Kidney (tissue), 14 donors: ENCODE results near the gene SLC23A1. TPM values are rescaled to one million over a fixed set of nuclear protein-coding genes. Genes with fewer than 3 reads are reported as not detected.
A peak's percentile ranks its signal among the peaks of the same experiment; 100 is the strongest.

Source experiments
- DNase-seq, 5 donors: peaks; one replicate each; pipeline ENCODE4 v3.0.0-alpha.2; 2013 to 2020
- FAIRE-seq: peaks from 2 replicates; lab custom pipeline; 2012; peaks lifted over from hg19 to GRCh38; lab: Jason Lieb, UNC
- H3K27ac ChIP-seq, 2 donors: one replicate each; pipeline ENCODE4 v1.7.0; 2013; ENCODE audit warnings: low read depth in 2 of 2, low read length in 2 of 2, inconsistent platforms in 1 of 2
- H3K27me3 ChIP-seq: one replicate; pipeline ENCODE4 v1.7.1; 2013; ENCODE audit warnings: low read length, inconsistent platforms; ENCODE audit not compliant: control insufficient read depth, insufficient read depth
- H3K36me3 ChIP-seq, 3 donors: one replicate each; pipeline versions ENCODE4 v1.7.0 to v1.7.1; 2013; ENCODE audit warnings: low read length in 3 of 3, control low read depth in 1 of 3, inconsistent platforms in 1 of 3; ENCODE audit not compliant: insufficient read depth in 3 of 3, control insufficient read depth in 2 of 3
- H3K4me1 ChIP-seq, 3 donors: one replicate each; pipeline versions ENCODE4 v1.7.0 to v1.7.1; 2013; ENCODE audit warnings: low read length in 3 of 3, inconsistent platforms in 1 of 3, low read depth in 1 of 3; ENCODE audit not compliant: control insufficient read depth in 2 of 3, insufficient read depth in 2 of 3
- H3K4me3 ChIP-seq, 3 donors: one replicate each; pipeline versions ENCODE4 v1.7.0 to v1.8.1; 2013; ENCODE audit warnings: low read length in 3 of 3, control low read depth in 1 of 3, inconsistent platforms in 1 of 3
- H3K9ac ChIP-seq, 3 donors: one replicate each; pipeline versions ENCODE4 v1.7.0 to v1.7.1; 2013; ENCODE audit warnings: low read length in 3 of 3, control low read depth in 1 of 3, inconsistent platforms in 1 of 3
- H3K9me3 ChIP-seq, 3 donors: one replicate each; pipeline versions ENCODE4 v1.7.0 to v1.7.1; 2013; ENCODE audit warnings: low read length in 3 of 3, control low read depth in 1 of 3, inconsistent platforms in 1 of 3; ENCODE audit not compliant: control insufficient read depth in 2 of 3, insufficient read depth in 1 of 3
- intact Hi-C: fragments of 100-400 bp; cut with DNase I; formaldehyde crosslinking; loops from one replicate; pipeline ENCODE4 v1.11.1; 2022
- polyA plus RNA-seq: library from polyadenylated mRNA; stranded (reverse); fragments of 350-450 nt; fragmentation: Illumina TruSeq; extraction: RNeasy Lipid Tissue Mini Kit (QIAGEN cat#74804); gene quantifications from one replicate; pipeline ENCODE4 v1.2.3, GENCODE V29; 2014; ENCODE audit warnings: low read depth, low replicate concordance; ENCODE audit not compliant: insufficient read depth
- total RNA-seq: library from RNA; stranded (reverse); fragmentation: NEBNext Ultra II Directional; extraction: Animal tissue kit (Norgen Biotek cat#: 25700); gene quantifications from one replicate; pipeline ENCODE4 v1.2.1, GENCODE V29; 2021
- TF ChIP-seq, protein P1 (sequence below): IDR thresholded peaks from 3 replicates; pipeline ENCODE4 v1.5.1; 2012; ENCODE audit warnings: mild to moderate bottlenecking, moderate library complexity, borderline replicate concordance; ENCODE audit not compliant: insufficient read depth; ENCODE audit errors: extremely low read depth
- donor health status: control.
- donor health status: control.
- donor health status: control.
- donor health status: control.
- donor health status: control.
- donor health status: DM: yes; HTN: yes; CAD: no.
- donor health status: Normal renal cell carcinoma (clear cell type).

The SLC23A1 gene
- total and polyA plus RNA-seq, 2 donors from 2014 or later, result 3.5 to 31.9 TPM

DNA sequence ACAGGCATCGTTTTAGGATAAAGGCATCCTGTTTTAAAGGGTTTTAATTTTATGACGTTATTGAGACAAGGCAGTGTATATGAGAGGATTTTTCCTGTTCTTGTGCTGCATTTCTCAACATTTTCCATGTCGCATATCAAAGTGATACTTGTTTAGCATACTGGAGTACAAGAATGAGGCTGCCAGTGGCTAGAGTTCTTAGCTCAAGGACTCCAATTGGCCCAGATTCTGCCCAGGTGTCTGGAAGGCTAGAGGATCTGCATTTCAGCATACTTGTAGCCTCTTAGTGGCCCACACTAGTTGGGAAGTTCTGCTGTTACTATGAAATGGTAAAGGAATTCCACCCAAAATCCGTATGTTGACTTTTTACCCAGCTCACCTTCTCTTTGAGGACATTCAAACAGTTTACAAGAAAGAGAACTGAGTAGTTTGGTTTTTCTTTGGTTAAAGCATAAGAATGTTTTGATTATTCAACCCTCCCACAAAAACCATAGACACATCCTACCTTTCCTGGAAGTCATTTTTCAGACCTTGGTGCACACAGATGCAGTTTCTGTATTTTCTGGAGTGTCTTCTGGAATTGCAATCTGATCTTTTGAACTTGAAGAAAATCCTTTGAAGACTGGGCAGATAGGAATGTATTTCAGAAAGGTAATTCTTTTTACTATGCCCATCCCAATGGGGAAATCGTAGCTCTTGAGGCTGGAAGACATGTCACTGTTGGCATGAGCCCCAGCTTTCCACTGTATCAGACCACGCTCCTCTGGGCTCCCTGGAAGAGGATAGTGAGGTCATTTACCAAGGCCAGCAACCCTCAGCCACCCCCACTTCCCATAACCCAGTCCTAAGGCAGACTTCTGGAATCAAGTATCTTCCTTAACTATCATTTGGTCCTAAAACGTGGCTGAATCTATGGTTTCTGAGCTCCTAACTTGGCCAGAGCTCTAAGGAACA lies 11.3 kb downstream of the SLC23A1 start:
- H3K4me1 ChIP-seq, result peaks cover 0 to 5% (median 0%) of the 10 kb centered on the region in 3 donors
- H3K4me3 ChIP-seq, result no peak overlapping the region
- DNase-seq (peak in 1 of 5 donors; percentile 6), FAIRE-seq (no peak)
- no peak overlapping the region for H3K27ac ChIP-seq
- H3K9me3 ChIP-seq, result no peaks in the 10 kb centered on the region
- intact Hi-C loops, result no loop called here
- H3K9ac ChIP-seq, result no peak overlapping the region
- TF ChIP-seq, protein P1, sequence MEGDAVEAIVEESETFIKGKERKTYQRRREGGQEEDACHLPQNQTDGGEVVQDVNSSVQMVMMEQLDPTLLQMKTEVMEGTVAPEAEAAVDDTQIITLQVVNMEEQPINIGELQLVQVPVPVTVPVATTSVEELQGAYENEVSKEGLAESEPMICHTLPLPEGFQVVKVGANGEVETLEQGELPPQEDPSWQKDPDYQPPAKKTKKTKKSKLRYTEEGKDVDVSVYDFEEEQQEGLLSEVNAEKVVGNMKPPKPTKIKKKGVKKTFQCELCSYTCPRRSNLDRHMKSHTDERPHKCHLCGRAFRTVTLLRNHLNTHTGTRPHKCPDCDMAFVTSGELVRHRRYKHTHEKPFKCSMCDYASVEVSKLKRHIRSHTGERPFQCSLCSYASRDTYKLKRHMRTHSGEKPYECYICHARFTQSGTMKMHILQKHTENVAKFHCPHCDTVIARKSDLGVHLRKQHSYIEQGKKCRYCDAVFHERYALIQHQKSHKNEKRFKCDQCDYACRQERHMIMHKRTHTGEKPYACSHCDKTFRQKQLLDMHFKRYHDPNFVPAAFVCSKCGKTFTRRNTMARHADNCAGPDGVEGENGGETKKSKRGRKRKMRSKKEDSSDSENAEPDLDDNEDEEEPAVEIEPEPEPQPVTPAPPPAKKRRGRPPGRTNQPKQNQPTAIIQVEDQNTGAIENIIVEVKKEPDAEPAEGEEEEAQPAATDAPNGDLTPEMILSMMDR, result no peak
- peaks cover 6 to 20% (median 8%) of the 10 kb centered on the region in 3 donors for H3K36me3 ChIP-seq
- H3K27me3 ChIP-seq, result no peaks in the 10 kb centered on the region

DNA sequence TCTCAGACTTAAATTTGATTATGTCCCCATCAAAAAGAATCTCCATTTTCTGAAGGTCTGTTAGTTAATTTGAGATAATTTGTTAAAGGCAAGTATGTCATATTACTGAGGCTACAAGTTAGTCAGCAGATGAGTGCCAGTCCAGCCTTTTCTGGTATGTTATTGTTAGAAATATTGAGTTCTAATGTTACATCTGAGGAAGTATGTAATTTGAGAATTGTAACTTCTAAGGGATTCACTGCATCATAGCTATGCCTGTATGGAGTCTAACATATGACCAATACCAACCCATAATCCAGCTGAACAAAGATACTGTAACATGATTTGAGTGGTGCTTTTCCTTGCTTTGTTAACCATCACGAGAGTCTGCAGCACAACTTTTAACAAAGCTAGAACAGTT lies 13.9 kb downstream of the SLC23A1 start:
- FAIRE-seq, result no peak
- Histone ChIP-seq H3K27me3 (no peaks in the 10 kb centered on the region), H3K27ac (no peak overlapping the region), H3K9ac (no peak overlapping the region), H3K9me3 (no peaks in the 10 kb centered on the region), H3K36me3 (peaks cover 8 to 40% (median 9%) of the 10 kb centered on the region in 3 donors), H3K4me3 (no peak overlapping the region), H3K4me1 (peaks cover 0 to 5% (median 0%) of the 10 kb centered on the region in 3 donors)
- TF ChIP-seq, protein P1, result no peak
- no peak for DNase-seq
- intact Hi-C loops, result no loop called here

GRCh38 chr5:139368613-139369012 lies 14.5 kb downstream of the SLC23A1 start:
- H3K9ac ChIP-seq, result no peak overlapping the region
- H3K9me3 ChIP-seq, result no peaks in the 10 kb centered on the region
- TF ChIP-seq, protein P1, result no peak
- intact Hi-C loops, result no loop called here
- no peak for DNase-seq
- peaks cover 7 to 45% (median 14%) of the 10 kb centered on the region in 3 donors for H3K36me3 ChIP-seq
- H3K27me3 ChIP-seq, result no peaks in the 10 kb centered on the region
- peaks cover 0 to 5% (median 0%) of the 10 kb centered on the region in 3 donors for H3K4me1 ChIP-seq
- no peak overlapping the region for H3K4me3 ChIP-seq
- no peak overlapping the region for H3K27ac ChIP-seq
- FAIRE-seq, result no peak
